GM12801 (cell line): ENCODE data around the gene TSHZ1.

Experiments used
- TF ChIP-seq, protein P1 (sequence below): IDR thresholded peaks from one replicate; pipeline ENCODE4 v1.5.1; 2011; ENCODE audit warnings: control low read depth; ENCODE audit not compliant: insufficient read length; ENCODE audit errors: extremely low read depth

Gene TSHZ1

DNA sequence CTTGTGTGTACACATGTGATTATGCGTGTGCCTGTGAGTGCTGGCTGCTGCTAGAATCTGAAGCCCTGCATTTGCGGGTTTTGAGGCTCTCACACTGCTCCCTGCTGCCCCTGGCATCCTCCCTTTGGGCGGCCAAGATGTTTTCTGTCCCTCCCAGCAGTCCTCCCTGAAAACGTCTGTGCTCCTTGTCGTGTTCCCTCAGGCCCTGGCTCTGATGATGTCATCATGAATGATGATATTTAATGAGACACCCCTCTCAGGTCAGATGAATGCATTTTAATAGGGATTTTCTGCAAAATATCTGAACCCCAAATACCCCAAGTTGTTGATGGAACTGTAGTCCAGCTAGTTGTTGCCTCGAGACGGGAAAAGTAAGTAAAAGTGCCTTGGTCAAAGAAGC, 73.1 kb downstream of the TSHZ1 start:
- TF ChIP-seq, protein P1, sequence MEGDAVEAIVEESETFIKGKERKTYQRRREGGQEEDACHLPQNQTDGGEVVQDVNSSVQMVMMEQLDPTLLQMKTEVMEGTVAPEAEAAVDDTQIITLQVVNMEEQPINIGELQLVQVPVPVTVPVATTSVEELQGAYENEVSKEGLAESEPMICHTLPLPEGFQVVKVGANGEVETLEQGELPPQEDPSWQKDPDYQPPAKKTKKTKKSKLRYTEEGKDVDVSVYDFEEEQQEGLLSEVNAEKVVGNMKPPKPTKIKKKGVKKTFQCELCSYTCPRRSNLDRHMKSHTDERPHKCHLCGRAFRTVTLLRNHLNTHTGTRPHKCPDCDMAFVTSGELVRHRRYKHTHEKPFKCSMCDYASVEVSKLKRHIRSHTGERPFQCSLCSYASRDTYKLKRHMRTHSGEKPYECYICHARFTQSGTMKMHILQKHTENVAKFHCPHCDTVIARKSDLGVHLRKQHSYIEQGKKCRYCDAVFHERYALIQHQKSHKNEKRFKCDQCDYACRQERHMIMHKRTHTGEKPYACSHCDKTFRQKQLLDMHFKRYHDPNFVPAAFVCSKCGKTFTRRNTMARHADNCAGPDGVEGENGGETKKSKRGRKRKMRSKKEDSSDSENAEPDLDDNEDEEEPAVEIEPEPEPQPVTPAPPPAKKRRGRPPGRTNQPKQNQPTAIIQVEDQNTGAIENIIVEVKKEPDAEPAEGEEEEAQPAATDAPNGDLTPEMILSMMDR = no peak

GRCh38 chr18:75284566-75284965, 74.0 kb downstream of the TSHZ1 start:
- TF ChIP-seq, protein P1 = no peak

DNA sequence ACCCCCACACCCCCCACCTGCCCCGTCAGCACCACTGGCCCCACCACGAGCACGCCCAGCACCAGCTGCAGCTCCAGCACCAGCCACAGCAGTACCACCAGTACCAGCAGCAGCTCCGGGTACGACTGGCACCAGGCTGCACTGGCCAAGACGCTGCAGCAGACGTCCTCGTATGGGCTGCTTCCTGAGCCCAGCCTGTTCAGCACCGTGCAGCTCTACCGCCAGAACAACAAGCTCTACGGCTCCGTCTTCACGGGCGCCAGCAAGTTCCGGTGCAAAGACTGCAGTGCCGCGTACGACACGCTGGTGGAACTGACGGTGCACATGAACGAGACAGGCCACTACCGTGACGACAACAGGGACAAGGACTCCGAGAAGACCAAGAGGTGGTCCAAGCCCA, 75.3 kb downstream of the TSHZ1 start:
- TF ChIP-seq, protein P1 = no peak

- TF ChIP-seq, protein P1 = no peak
Measured at GRCh38 chr18:75287006-75287405, 76.4 kb downstream of the TSHZ1 start.

- TF ChIP-seq, protein P1 = no peak
Measured at GRCh38 chr18:75287700-75288099, 77.1 kb downstream of the TSHZ1 start.

GRCh38 chr18:75289761-75290160, 79.2 kb downstream of the TSHZ1 start:
- TF ChIP-seq, protein P1 = no peak

GRCh38 chr18:75290737-75291358, 80.3 kb downstream of the TSHZ1 start:
- TF ChIP-seq, protein P1 = no peak
